ENCODE results near the gene RGS12. TPM values are rescaled to one million over a fixed set of nuclear protein-coding genes. Genes with fewer than 3 reads are reported as not detected.
A peak's percentile ranks its signal among the peaks of the same experiment; 100 is the strongest.

Gene RGS12
- total and polyA plus RNA-seq, 2 of the 13 experiments (the other 11 are each of a cell fraction or from before 2014, with no cell fraction given): 21.0 to 27.7 TPM

GRCh38 chr4:3252480-3252828 lies 40.4 kb upstream of the RGS12 start:
- no TSS peak for BruUV-seq (replicated peaks)
- Histone ChIP-seq H2AFZ (ENCODE audit: low read length) (no peak overlapping the region), H3K27ac (ENCODE audit: extremely low read length, insufficient read depth, low read length) (no peak overlapping the region), H3K4me1 (ENCODE audit: insufficient read depth, low read length) (peaks cover 23% of the 10 kb centered on the region), H3K36me3 (replicated peaks in 1 of 2; ENCODE audit: control insufficient read depth in 1 of 2, insufficient read depth in 2 of 2, low read length in 2 of 2) (no peaks in the 10 kb centered on the region), H3K27me3 (ENCODE audit: control insufficient read depth in 1 of 2, insufficient read depth in 2 of 2, low read length in 2 of 2) (no peaks in the 10 kb centered on the region), H3K4me3 (replicated peaks in 1 of 3; ENCODE audit: insufficient read depth in 1 of 3, low read depth in 2 of 3, low read length in 3 of 3) (no peak overlapping the region), H3K79me2 (ENCODE audit: insufficient read depth, low read length) (no peaks in the 10 kb centered on the region), H4K20me1 (ENCODE audit: insufficient read depth, low read length) (no peaks in the 10 kb centered on the region), H3K9ac (ENCODE audit: insufficient read depth, low read depth, low read length) (no peak overlapping the region), H3K4me2 (ENCODE audit: low read depth, low read length) (no peak overlapping the region), H3K9me3 (ENCODE audit: low read length) (no peaks in the 10 kb centered on the region)
- CTCF ChIA-PET (ENCODE audit: low intra/inter-chr PET ratio, low total read pairs): no interaction called here
- POLR2A ChIA-PET: no interaction called here
- FAIRE-seq: no peak
- WGBS (ENCODE audit: low lambda C conversion rate): 88% methylated on average over 3 of the region's 3 CpGs
- no peak for TF ChIP-seq ZBTB25 (CRISPR knock-in tag; IDR thresholded peaks at IDR 0.05)
- peak; percentile 63; the same call in 1 of the 2 replicates for TF ChIP-seq ZNF768 (CRISPR knock-in tag; IDR thresholded peaks at IDR 0.05)
- ATAC-seq: no peak
- intact Hi-C loops (cut with micrococcal nuclease; ENCODE audit: unreplicated experiment): no loop called here
- in situ Hi-C loops (cut with HindIII; ENCODE audit: extremely low pct_ligation_motif_present, low pct_unique_long_range_greater_than_20kb): no loop called here
- no peak for DNase-seq (ENCODE audit: low spot score)

- Histone ChIP-seq H3K79me2 (ENCODE audit: insufficient read depth, low read length) (no peaks in the 10 kb centered on the region), H4K20me1 (ENCODE audit: insufficient read depth, low read length) (no peaks in the 10 kb centered on the region), H3K9ac (ENCODE audit: insufficient read depth, low read depth, low read length) (no peak overlapping the region), H3K4me2 (ENCODE audit: low read depth, low read length) (no peak overlapping the region), H3K4me3 (replicated peaks in 1 of 3; ENCODE audit: insufficient read depth in 1 of 3, low read depth in 2 of 3, low read length in 3 of 3) (no peak overlapping the region), H3K9me3 (ENCODE audit: low read length) (no peaks in the 10 kb centered on the region), H3K27ac (ENCODE audit: extremely low read length, insufficient read depth, low read length) (no peak overlapping the region), H3K36me3 (replicated peaks in 1 of 2; ENCODE audit: control insufficient read depth in 1 of 2, insufficient read depth in 2 of 2, low read length in 2 of 2) (no peaks in the 10 kb centered on the region), H3K4me1 (ENCODE audit: insufficient read depth, low read length) (peaks cover 23% of the 10 kb centered on the region), H3K27me3 (ENCODE audit: control insufficient read depth in 1 of 2, insufficient read depth in 2 of 2, low read length in 2 of 2) (no peaks in the 10 kb centered on the region), H2AFZ (ENCODE audit: low read length) (no peak overlapping the region)
- DNase-seq (ENCODE audit: low spot score): no peak
- ATAC-seq: no peak
- in situ Hi-C loops (cut with HindIII; ENCODE audit: extremely low pct_ligation_motif_present, low pct_unique_long_range_greater_than_20kb): no loop called here
- FAIRE-seq: no peak
- intact Hi-C loops (cut with micrococcal nuclease; ENCODE audit: unreplicated experiment): no loop called here
- no peak for TF ChIP-seq HBP1 (CRISPR knock-in tag; IDR thresholded peaks at IDR 0.05; ENCODE audit: low read depth)
- TF ChIP-seq ZNF501 (CRISPR knock-in tag; IDR thresholded peaks at IDR 0.05): no peak
- no peak for TF ChIP-seq ZNF264 (CRISPR knock-in tag; IDR thresholded peaks at IDR 0.05)
- TF ChIP-seq RFX1 (IDR thresholded peaks at IDR 0.05): no peak
- TF ChIP-seq ZFAT (CRISPR knock-in tag; conservative IDR thresholded peaks at IDR 0.05): no peak
- ChIA-PET POLR2A (no interaction called here), CTCF (ENCODE audit: low intra/inter-chr PET ratio, low total read pairs) (no interaction called here)
- BruUV-seq (replicated peaks): no TSS peak
- WGBS (ENCODE audit: low lambda C conversion rate): 84% methylated on average over 35 of the region's 38 CpGs
These were observed 39.8 kb upstream of the RGS12 start for GRCh38 chr4:3252831-3253641.

Data from HepG2 (cell line).